GM19463 (cell line): ENCODE results near the gene PTPRG.

Experiments used
- ATAC-seq: cut with Tn5 transposase; IDR thresholded peaks from one replicate; pipeline ENCODE4 v1.9.1; 2021; ENCODE audit warnings: mild to moderate bottlenecking, moderate library complexity; ENCODE audit not compliant: unreplicated experiment

Gene PTPRG

DNA sequence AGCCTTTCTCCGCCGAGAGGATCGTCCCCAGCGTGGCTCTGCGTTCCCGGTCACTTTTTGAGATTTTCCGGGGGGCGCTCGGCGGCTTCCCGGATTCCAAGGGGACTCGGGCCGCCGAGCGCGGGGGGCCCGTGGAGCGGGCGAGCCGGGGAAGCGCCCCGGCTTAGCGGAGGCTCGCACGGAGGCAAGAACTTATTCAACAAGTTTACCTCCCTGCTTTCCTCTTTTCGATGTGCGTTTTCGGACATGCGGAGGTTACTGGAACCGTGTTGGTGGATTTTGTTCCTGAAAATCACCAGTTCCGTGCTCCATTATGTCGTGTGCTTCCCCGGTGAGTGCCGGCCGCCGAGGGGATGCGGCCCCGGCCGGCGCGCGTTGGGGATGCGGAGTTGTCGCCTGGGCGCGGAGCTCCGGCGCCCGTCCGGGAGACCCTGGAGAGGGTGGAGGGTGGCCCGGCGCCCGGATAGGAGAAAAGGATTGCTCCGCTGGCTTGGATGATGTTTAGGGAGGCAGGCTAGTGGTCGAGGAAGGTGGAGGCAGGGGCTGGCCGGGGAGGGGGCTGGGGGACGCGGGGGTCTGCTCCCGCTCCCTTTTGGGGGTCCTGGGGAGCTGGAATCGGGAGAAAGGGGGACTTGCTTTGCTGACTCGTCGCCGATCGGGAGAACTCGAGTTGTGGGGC, 810 bp downstream of the PTPRG start:
- no peak for ATAC-seq

DNA sequence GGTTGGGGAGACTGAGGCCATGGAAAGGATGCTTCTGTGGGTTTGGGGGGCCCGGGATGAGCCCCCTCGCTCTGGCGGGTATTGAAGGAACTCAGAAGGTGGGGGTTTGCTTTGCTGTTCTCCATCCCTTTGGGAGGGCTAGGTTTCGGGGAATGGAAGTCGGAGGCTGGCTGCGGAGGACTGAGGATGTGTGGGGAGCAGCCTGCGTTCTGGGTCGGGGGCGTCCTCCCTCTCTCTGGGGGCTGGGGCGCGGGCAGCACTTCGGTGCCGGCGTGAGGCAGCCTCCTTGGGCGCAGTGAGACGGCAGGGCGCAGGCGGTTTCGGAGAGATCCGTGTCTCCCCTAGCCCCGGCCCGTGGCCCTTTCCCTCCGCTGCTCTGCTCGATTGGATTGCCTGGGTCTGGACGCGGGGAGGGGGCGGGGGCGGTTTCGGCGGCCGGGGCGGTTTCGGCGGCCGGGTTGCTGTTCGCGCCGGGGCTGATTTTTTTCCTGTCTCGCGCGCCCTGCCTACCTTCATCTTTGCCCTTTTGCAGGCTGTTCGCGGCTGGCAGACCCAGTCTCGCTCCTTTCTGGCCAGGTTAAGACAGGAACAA, 1.4 kb downstream of the PTPRG start:
- no peak for ATAC-seq

DNA sequence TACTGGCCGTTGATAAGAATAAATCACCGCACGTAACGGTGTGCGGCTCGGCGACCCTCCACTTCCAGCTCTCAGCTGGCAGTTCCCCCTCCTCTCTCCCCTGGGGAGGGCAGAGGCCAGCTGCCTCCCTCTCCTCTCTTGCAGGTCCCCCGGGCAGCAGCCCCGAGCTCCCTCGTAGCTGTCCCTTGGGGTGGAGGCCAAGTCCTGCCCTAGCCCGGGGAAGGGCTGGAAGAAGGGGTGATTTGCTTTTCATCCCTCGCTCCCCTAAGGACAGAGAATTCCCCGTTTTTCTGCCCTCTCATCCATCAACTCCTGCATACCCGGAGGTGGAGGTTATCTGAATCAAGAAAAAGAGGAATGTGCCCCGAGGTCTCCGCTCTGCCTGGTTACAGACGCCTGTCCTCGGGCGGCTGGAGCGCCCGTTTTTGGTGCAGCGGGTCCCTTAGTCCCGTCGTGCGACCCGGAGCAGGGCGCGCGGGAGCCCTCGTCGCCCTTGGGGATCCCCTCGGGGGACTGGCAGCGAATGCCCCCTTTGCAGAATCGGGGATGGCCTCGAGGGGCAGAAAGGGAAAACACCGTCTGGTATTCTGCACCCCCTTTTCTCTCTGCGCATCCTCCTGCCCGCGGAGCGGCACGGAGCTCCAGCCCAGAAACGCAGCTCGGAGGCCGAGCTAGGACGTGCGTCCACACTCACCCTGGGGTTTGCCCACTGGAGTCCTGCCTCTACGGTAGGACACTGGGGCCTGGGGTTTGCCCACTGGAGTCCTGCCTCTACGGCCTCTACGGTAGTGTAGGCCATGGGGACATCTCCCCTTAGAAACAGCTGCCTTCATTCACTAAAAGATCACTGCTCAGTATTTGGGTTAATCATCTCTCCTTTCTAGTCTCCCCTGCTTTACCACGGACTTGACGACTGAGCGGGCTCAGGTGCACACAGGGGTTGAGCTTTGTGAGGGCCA, 2.2 kb downstream of the PTPRG start:
- ATAC-seq = no peak

DNA sequence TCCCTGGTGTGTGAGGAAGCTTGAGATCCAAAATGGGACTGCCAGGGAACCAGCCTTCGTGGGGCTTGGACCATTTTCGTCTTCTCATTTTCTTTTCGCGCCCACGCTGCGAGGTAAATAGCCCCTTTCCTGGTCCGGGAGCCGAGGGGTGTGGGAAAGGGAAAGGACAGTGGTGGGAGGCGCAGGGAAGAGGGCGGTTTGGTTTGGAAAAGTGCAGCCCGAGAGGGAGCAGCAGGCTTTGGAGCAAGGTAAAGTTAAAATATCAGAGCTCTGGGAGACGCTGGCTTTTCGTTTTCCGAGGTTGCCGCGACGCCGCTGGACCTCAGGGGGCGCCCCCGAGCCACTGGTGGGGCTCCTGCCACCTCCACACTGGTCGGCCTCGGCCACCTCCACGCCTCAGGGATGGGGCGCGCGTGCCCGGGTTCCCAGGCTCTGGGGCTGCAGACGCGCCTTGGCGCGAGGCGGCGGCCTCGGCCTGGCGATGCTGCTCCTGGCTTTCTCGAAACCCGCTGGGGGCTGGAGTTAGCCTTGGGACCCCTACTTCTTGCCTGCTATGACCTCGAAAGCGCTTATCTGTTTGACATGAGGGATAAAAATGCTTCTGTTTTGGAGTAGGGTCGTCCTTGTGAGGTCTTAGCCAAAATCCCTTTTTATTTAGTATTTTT, 3.2 kb downstream of the PTPRG start:
- ATAC-seq = no peak

DNA sequence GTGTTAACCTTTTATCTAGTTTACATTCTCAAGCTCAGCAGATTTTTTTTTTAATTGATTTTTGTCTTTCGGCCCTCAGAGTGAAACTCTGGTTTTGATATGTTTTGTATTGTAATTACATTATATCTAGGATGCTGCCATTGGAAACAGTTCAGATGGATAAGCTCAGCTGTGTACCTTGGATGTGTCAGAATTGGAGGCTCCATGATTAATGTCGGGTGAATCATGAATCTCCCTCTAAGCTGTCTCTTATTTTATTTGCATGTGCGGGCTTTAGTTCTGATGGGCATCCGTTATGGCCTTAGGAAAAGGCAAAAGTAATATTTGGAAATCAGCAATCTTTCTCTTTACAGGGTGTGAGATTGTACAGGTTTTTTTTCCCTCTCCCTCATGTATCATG, 4.2 kb downstream of the PTPRG start:
- no peak for ATAC-seq

DNA sequence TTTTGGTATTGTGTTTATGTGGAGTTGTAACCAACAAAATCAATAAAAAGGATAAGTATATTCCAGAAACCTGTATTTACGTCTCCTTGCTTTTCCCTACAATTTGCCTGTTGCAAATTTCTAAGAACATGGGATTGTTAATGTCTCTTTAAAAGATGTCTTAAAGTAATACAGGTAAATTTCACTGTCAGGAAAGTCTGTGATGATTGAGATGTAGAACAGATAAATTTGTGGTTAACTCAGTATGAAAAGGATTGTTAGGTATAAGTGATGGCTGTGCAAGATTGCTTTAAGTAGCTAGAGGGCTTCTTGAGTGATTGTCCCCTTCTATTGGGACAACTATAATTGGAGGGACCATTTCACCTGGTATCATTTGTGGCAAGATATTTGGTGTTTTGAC, 6.8 kb downstream of the PTPRG start:
- no peak for ATAC-seq

DNA sequence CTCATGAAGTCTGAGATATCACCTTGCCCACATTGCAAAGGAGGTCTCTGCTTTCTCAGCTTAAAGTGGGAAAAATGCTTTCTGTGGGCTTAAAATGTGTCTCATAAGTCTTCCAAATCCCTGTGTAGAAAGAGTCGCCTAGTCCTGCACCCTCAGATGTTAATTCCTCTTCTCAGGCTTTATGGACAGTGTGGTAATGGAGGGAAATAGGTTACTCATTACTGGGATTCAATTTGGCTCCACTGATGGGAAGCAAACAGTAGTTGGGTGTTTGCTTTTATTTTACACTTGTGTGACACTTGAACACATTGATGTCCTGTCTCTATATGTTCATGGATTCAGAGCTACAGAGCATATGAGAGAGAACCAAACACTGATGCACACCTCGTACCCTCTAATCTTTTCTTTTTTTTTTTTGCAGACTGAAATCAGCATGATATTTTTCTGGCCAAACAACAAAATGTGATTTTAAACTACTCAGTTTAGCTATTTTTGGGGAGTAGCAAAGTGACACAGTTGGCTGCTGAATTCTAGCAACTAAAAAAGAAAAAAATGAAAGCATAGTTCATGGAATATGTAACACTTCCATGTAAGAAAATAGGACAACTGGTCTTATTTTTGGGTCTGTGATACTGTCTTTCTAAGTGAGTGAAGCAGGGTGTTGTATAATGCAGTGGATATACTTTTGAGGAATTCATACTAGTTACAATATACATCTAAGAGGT, 8.6 kb downstream of the PTPRG start:
- no peak for ATAC-seq

DNA sequence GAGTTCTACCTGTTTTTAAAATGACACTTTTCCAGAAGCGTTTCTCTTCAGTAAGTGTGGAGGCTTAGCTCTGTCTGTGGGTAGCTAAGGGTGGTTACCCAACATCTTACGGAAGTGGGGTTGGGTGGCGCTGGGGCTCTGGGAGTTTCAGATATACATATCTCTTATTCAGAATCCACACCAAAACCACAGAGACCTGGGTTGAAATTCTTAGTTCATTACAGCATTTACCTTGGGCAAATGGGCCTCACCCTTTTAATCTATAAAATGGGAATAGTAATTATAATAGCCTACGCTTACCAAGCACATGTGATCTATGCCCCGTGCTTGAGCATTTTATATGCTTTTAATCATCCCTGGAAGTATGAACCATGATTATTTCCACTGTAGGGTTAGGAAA, 9.4 kb downstream of the PTPRG start:
- no peak for ATAC-seq

DNA sequence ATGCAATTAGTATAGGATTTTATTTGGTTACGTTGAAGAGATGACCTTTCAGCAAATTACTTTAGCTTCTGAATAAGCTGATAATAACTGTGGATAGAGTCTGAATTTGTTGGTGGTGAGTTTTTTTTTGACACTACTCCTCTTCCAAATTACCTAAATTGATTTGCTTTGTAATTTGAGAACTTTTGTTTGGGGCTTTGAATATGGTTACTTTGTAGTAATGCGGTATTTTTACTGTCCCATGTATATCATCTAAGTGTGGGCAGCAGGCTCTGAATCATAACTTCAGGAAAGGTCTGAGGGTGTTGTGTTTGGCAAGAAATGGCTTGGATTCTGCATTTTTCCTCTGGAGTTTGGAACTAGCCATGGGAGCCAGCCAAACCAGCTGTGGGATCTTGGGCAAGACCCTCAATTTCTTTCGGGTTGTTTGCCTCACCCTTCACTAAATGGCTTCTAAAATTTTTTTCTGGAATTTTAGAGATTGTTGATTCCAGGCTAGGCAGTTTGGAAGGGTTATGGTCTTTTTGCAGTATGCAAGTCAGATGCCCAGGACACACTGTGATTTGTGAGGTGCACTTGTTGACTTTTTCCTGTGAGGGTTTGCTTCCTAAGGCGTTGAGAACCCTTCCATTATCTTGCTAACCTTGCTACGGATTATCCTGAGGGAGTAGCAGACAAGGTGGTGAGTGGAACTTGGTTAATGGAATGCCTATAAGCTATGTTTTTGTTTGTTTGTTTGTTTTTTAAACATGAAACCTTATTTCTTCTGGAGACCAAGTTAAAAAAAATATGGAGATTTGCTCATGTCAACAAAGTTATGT, 10.4 kb downstream of the PTPRG start:
- no peak for ATAC-seq

DNA sequence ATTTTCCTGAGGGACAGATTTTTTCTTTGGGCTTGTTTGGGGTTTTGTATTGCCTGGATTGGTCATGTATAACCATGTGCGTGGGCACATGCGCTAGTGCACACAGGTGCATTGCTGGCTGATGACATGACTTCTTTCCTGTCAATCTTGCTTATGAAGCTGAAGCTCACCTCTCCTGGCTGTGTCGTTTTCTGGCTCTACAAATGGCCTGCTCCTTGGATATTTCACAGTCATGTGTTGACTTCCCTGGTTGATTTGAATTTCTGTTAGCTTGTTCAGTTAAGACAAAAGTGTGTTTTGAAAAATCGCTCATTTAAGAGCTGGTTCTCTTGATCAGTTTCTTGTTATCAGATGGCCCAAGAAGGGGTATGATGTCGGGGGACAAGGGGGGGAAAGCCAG, 11.5 kb downstream of the PTPRG start:
- ATAC-seq = no peak

DNA sequence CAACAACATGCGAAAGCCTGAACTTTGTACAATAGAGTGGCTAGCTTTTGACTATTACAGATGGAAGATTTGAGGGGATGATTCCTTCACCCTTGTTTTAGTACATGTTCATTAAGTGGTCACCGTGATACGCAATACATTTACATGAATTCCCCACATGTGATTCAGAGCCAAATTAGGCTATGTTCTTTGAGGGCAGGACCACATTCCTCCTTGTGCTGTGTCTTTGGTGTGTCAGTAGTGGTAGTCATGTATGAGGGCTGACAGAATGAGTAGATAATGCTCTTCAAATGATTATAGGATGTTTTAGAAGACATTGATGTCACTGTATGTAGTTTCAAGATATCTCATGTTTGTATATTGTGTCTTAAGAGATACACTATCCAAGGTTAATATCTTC, 12.1 kb downstream of the PTPRG start:
- no peak for ATAC-seq

DNA sequence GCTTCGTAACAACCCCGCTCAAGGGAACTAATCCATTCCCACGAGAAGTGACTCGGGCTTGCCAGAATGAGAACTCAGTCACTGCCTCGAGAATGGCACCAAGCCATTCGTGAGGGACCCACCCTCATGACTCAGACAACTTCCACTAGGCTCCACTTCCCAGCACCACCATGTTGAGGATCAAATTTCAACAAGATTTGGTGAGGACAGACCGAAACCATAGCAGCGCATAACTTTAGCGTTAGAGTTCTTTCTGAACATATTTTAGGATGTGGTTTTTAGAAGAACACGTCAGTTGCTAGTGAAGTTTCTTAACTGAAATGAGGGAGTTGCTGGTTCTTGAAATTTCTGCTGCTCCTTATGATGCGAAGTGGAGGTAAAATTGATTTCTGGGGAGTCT, 13.5 kb downstream of the PTPRG start:
- ATAC-seq = no peak

DNA sequence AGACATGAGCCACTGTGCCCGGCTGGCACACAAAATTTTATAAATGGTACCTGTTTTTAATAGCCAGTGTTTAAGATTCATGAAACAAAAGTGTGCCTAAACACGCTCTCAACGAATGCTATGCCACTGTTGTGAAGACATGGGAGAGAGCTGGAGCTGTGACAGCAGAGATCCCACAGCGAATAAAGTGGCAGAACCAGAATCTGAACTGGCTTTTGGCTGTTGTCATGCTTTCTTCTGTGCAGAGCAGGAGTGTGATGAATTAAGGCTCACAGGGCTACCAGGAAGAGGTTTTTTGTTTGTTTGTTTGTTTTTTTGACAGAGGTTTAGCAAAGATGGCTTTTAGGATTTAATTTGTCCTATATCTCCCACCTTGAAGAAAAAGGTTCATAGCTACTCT, 14.5 kb downstream of the PTPRG start:
- no peak for ATAC-seq

DNA sequence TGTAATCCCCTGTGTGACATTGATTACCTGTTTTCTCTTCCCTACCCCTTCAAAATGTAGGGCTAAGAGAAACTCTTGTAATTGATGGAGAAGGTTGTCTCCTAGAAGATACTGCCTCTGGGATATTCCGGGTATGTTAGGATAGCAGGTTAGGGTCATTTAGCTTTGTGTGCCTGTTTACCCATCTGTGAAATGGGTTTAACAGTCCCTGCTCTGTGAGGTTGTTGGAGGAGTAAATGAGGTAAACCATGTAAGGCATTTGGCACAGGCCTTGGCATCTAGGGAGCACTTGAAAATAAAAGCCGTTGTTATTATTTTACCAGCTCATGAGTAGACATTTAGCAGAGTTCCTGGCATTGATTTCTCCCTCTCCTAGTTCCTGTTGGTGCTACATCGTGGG, 16.4 kb downstream of the PTPRG start:
- no peak for ATAC-seq

DNA sequence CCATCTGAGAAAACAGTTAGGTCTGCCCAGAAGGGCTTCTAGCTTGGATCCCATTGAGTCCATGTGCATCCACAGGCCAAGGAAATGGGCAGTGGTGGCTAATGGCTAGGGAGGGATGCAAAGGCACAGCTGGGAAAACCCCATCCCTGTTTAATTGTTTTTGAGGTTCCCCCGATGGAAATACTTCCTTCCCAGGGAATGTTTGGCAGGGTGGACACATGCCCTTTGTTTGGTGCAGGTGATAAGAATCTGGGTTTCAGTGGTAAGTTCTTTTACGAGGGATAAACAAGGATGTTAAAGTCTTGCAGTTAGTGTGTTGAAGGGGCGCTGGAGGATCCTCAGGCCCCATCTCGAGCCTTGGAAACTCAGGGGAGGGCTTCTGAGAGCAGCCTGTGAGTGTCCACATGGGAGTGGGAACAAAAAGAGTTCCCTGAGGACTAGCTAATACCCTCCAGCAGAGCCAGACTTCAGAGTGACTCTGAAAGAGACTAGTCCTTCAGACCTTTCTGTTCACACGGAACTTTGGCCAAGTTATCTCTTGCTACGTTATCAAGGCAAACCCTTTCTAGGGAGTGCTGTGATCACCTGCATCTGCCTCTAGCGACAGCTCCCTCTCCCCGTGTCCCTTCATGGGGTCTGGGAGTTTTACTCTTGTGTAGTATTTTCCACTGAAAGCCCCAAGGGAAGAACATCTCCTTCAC, 17.4 kb downstream of the PTPRG start:
- no peak for ATAC-seq

DNA sequence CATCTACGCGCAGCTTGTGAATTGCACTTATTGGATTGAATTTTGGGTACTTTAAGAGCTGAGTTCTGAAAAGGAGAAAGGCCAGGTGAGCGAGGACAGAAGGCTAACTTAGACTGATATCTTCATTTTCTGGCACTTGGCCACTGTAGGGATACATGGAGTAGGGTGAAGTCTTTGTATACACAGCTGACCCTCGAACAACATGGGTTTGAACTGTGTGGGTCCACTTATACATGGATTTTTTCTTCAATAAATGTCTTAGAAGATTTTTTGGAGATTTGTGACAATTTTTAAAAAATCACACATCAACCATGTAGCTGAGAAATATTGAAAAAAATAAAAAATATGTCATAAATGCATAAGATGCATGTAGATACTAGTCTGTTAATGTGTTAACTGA, 18.3 kb downstream of the PTPRG start:
- ATAC-seq = no peak

DNA sequence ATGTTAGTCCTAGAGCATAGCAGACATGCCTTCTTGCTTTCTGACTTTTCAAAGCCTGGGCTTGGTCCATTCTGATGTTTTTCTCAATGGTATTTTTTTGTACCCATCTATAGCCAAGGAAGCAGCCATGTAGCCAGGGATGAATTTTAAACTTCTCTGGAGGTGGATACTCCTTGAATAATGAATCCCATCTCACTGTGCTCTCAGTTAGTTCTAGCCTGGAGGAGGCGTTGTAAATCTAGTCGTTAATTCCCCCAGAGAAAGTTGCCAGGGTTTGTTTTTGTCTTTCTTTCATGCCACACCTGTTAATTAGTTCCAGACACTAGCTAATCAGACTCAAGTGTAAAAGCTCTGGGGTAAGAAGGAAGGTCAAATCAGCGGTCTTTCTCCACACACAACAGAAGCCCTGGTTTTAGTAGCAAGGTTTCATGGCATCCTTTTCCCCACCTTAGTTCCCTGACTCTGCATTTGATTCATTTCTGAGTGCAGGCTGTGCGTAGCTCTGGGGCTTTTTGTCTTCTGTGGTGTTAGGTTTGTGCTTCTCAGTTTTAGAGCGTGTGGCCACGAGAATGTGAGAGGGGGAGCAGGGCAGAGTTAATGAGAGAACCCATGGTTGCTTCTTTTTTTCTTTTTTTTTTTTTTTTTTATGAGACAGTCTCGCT, 19.7 kb downstream of the PTPRG start:
- no peak for ATAC-seq

DNA sequence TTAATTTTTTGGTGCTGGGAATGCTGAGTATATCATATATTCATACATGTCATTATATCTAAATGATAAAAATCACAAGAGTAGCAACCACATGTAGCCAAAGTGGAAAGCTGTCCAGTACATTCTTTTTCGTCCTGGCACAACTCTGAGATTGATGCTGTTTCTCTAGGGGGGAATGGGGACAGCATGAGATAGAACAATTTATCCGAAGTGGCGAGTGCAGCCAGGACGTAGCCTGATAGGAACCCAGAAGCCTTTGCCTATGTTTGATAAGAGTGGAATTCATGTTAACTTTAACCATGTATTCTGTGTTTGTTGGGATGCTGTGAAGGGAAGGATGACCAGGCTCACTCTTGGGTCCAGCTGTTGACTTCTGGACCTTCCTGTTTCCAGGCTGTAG, 20.9 kb downstream of the PTPRG start:
- ATAC-seq = no peak

DNA sequence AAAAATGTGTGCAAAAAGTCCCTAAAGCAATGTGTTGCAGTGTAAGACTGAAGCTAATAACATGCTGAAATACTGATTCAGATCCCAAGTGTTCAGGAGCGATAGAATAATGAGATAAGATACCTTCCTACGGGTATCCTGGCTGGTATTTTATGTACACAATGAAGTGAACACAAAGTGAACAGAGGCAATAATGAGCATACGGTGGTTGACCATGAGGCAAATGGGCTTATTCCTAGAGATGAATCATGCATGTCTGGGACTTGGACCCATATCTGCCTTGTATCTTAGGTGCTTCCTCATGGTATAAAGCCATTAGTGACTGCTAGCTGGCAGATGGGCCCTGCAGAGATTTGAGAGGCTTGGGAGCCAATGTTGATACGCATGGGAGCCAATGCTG, 21.5 kb downstream of the PTPRG start:
- no peak for ATAC-seq
